ENCODE data around the gene CLOCK.

GRCh38 chr4:55406545-55406944 is 140.2 kb downstream of the CLOCK start:
- no peak for TF ChIP-seq POLR2A (IDR thresholded peaks at IDR 0.05; ENCODE audit: low read length)
- TF ChIP-seq GATA1 (IDR thresholded peaks at IDR 0.05; ENCODE audit: low read depth, low read length) = no peak

Measured in erythroblast (primary cell).